SU-DHL-6 (cell line): ENCODE measurements around the gene STK32B.

ENCODE experiments used
- CTCF ChIP-seq: fragments of 200-600 bp; sonication (generic); IDR thresholded peaks from one replicate; pipeline ENCODE4 v1.5.1; 2017; ENCODE audit warnings: antibody characterized with exemption, mild to moderate bottlenecking, low read length, moderate library complexity; ENCODE audit not compliant: insufficient read depth, poor library complexity, severe bottlenecking
- EZH2phosphoT487 ChIP-seq: fragments of 200-600 bp; sonication (generic), shearing (Covaris generic); conservative IDR thresholded peaks from 2 replicates; pipeline ENCODE4 v1.6.1; 2018; ENCODE audit warnings: mild to moderate bottlenecking, antibody characterized with exemption, low read length, moderate library complexity, mixed read lengths

DNA sequence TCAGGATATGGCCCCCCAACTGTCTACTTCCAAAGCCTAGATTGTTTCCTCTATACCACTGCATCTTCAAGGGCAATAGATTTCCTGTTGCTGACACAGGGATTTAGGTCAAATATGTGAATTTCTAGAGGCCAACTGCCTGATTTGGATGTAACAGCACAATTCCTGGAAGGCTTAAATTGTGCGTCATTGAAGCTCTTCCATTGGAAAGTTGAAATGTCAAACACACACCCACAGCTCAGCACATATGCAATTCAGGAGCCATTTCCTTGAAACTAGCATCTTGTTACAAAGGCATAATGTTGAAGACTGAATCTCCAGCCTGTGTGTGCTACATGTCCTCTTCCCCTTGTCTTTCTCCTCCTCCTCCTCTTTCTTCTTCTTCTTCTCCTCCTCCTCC lies 158.6 kb downstream of the STK32B start:
- TF ChIP-seq CTCF, result no peak
- TF ChIP-seq EZH2phosphoT487, result no peak
